K562 (cell line): Measurements from ENCODE around the gene PRKAA1. TPM values are rescaled to one million over a fixed set of nuclear protein-coding genes. Genes with fewer than 3 reads are reported as not detected.

Experiments used
- ATAC-seq: fragments of 200-7000 bp; cut with Tn5 transposase; 3 replicates; pipeline ENCODE4 v1.9.1; 2020; ENCODE audit warnings: moderate library complexity
- BruUV-seq: library from RNA; stranded (reverse); fragments of 400-500 nt; replicated peaks from 2 replicates; lab custom pipeline; 2021; lab: Mats Ljungman, UMichigan
- CTCF ChIA-PET: fragments of 300-600 bp; formaldehyde crosslinking; extraction: SDS; loops from one replicate; lab custom pipeline; 2021; ENCODE audit warnings: low intra/inter-chr PET ratio; lab: Yijun Ruan, JAX
- POLR2A ChIA-PET: fragments of 300-600, 350-650 bp; sonication (Branson Sonifier 250); formaldehyde crosslinking; extraction: SDS; loops from one replicate; lab custom pipeline; 2021; ENCODE audit warnings: antibody characterized with exemption, inconsistent platforms; lab: Yijun Ruan, JAX
- DNase-seq, 4 experiments: peaks; one replicate each; pipeline versions ENCODE4 v3.0.0 to v3.0.0-alpha.2; 2011 to 2018; ENCODE audit warnings: low spot score in 3 of 4, mixed read lengths in 3 of 4; ENCODE audit errors: extremely low read depth in 1 of 4
- FAIRE-seq: peaks from 2 replicates; lab custom pipeline; 2011; peaks lifted over from hg19 to GRCh38; lab: Jason Lieb, UNC
- H2AFZ ChIP-seq: 2 replicates; pipeline ENCODE4 v1.6.0; 2011; ENCODE audit warnings: low read depth, low read length, control low read depth, inconsistent platforms
- H3K27ac ChIP-seq: fragments of 200-600 bp; 3 replicates; pipeline ENCODE4 v1.8.0; 2011; ENCODE audit warnings: low read depth, mild to moderate bottlenecking, control low read depth, inconsistent platforms, low read length, moderate library complexity, mixed read lengths; ENCODE audit errors: extremely low read depth
- H3K27me3 ChIP-seq, 2 experiments: fragments of 300-600 bp in 1 of 2; 2 replicates in 1 of 2; 3 replicates in 1 of 2; pipeline versions ENCODE4 v1.6.0 to v1.8.0; 2011; ENCODE audit warnings: inconsistent platforms in 2 of 2, low read length in 2 of 2, mild to moderate bottlenecking in 1 of 2, mixed read lengths in 1 of 2, moderate library complexity in 1 of 2; ENCODE audit not compliant: control insufficient read depth in 2 of 2, insufficient read depth in 2 of 2
- H3K36me3 ChIP-seq: fragments of 300-600 bp; 3 replicates; pipeline ENCODE4 v1.8.0; 2011; ENCODE audit warnings: mild to moderate bottlenecking, low read length, inconsistent platforms; ENCODE audit not compliant: control insufficient read depth, insufficient read depth
- H3K4me1 ChIP-seq, 2 experiments: fragments of 200-600 bp in 1 of 2; replicated peaks in 1 of 2; 2 replicates in 1 of 2; 3 replicates in 1 of 2; pipeline versions ENCODE4 v1.5.1 to v1.8.0; 2011; ENCODE audit warnings: inconsistent platforms in 2 of 2, low read length in 2 of 2, mild to moderate bottlenecking in 1 of 2, mixed read lengths in 1 of 2, moderate library complexity in 1 of 2; ENCODE audit not compliant: control insufficient read depth in 2 of 2, insufficient read depth in 2 of 2
- H3K4me2 ChIP-seq: 2 replicates; pipeline ENCODE4 v1.6.1; 2011; ENCODE audit warnings: low read length, control low read depth, inconsistent platforms, mixed read lengths; ENCODE audit not compliant: insufficient read depth
- H3K4me3 ChIP-seq: fragments of 200-600 bp; sonication (generic), shearing (Covaris generic); 2 replicates; pipeline ENCODE4 v1.5.1; 2016; ENCODE audit warnings: control low read depth, inconsistent platforms
- H3K79me2 ChIP-seq: fragments of 200-600 bp; 3 replicates; pipeline ENCODE4 v1.8.0; 2011; ENCODE audit warnings: low read length, inconsistent platforms; ENCODE audit not compliant: control insufficient read depth, insufficient read depth
- H3K9ac ChIP-seq, 2 experiments: 2 replicates each; pipeline versions ENCODE4 v1.6.0 to v1.6.1; 2011; ENCODE audit warnings: low read depth in 2 of 2, low read length in 2 of 2, control low read depth in 1 of 2, inconsistent platforms in 1 of 2, mild to moderate bottlenecking in 1 of 2, mixed read lengths in 1 of 2; ENCODE audit not compliant: insufficient read depth in 1 of 2
- H3K9me1 ChIP-seq: one replicate; pipeline ENCODE4 v1.6.0; 2011; ENCODE audit warnings: inconsistent platforms, mild to moderate bottlenecking, low read length, moderate library complexity; ENCODE audit not compliant: control insufficient read depth, insufficient read depth
- H3K9me3 ChIP-seq: replicated peaks from 2 replicates; pipeline ENCODE4 v1.5.1; 2011; ENCODE audit warnings: low read depth, low read length, inconsistent platforms; ENCODE audit not compliant: control insufficient read depth, insufficient read depth
- H4K20me1 ChIP-seq: replicated peaks from 2 replicates; pipeline ENCODE4 v1.6.1; 2011; ENCODE audit warnings: low read length, inconsistent platforms, mixed read lengths; ENCODE audit not compliant: control insufficient read depth, insufficient read depth
- CBX2 ChIP-seq: fragments of 200-600 bp; sonication (generic); IDR thresholded peaks from one replicate; pipeline ENCODE4 v1.6.1; 2012; ENCODE audit warnings: mild to moderate bottlenecking, low read length, inconsistent platforms; ENCODE audit not compliant: insufficient read depth, poor library complexity, severe bottlenecking
- DNMT1 ChIP-seq: fragments of 450-650 bp; IDR thresholded peaks from 2 replicates; pipeline ENCODE4 v1.6.1; 2016; ENCODE audit warnings: antibody characterized with exemption, mild to moderate bottlenecking
- GTF2E2 ChIP-seq: fragments of 200-800 bp; sonication (Bioruptor generic); IDR thresholded peaks from 2 replicates; pipeline ENCODE4 v1.6.1; 2016; ENCODE audit warnings: missing genetic modification characterization, missing compliant biosample characterization
- JUN ChIP-seq, 2 experiments: sonication (generic) in 1 of 2; formaldehyde crosslinking in 1 of 2; IDR thresholded peaks; 2 replicates each; pipeline versions ENCODE4 v1.6.1 to v1.8.0; 2012 to 2022; ENCODE audit warnings: borderline replicate concordance in 2 of 2, mild to moderate bottlenecking in 2 of 2, improper control_type of control experiment in 1 of 2, low read depth in 1 of 2, low read length in 1 of 2, missing genetic modification reagents in 1 of 2
- MAFF ChIP-seq: IDR thresholded peaks from 2 replicates; pipeline ENCODE4 v1.6.1; 2012; ENCODE audit warnings: low read length, improper control_type of control experiment
- NFATC3 ChIP-seq: fragments of 450-650 bp; IDR thresholded peaks from 2 replicates; pipeline ENCODE4 v1.6.1; 2017; ENCODE audit warnings: mild to moderate bottlenecking
- PHF8 ChIP-seq: fragments of 200-600 bp; sonication (generic); IDR thresholded peaks from 2 replicates; pipeline ENCODE4 v1.6.1; 2012; ENCODE audit warnings: mixed run types, mild to moderate bottlenecking, inconsistent platforms, low read length, moderate library complexity, borderline replicate concordance
- POLR2AphosphoS5 ChIP-seq: IDR thresholded peaks from 2 replicates; pipeline ENCODE4 v1.6.1; 2011; ENCODE audit warnings: mild to moderate bottlenecking, low read depth, low read length, moderate library complexity; ENCODE audit not compliant: control insufficient read depth, insufficient read depth
- SLC30A9 ChIP-seq: fragments of 250-450 bp; sonication (Bioruptor Pico); IDR thresholded peaks from 2 replicates; pipeline ENCODE4 v1.8.0; 2022; ENCODE audit warnings: mild to moderate bottlenecking, moderate library complexity
- SNRNP70 ChIP-seq: fragments of 200-400 bp; formaldehyde crosslinking; optimal IDR thresholded peaks from 2 replicates; pipeline ENCODE3; 2017; ENCODE audit warnings: low read depth, low read length
- ZNF143 ChIP-seq: sonication (generic); formaldehyde crosslinking; IDR thresholded peaks from 2 replicates; pipeline ENCODE4 v1.9.0; 2022; ENCODE audit warnings: mild to moderate bottlenecking, missing genetic modification reagents
- ZNF785 ChIP-seq: fragments of 250-450 bp; sonication (Bioruptor Pico); IDR thresholded peaks from 2 replicates; pipeline ENCODE4 v1.4.0; 2020; ENCODE audit warnings: mild to moderate bottlenecking
- WGBS: fragments of 100-300 bp; shearing (Covaris generic); methylation state at CpG from one replicate; pipeline ENCODE4 v1.1.6; 2016; ENCODE audit warnings: low coverage, mixed read lengths; ENCODE audit not compliant: insufficient coverage; ENCODE audit errors: missing lambda C conversion rate; 5-methylcytosine and 5-hydroxymethylcytosine counted together
- in situ Hi-C: fragments of 300-500 bp; cut with MboI; formaldehyde crosslinking; loops from 4 replicates; pipeline ENCODE4 v1.15.0; 2018; ENCODE audit warnings: inconsistent platforms, mixed read lengths
- intact Hi-C: fragments of 100-400 bp; cut with micrococcal nuclease; formaldehyde crosslinking; loops from 2 replicates; pipeline ENCODE4 v1.14.2; 2022
- polyA plus RNA-seq, 8 experiments: library from polyadenylated mRNA; depleted of rRNA in 4 of 8; stranded (reverse) in 5 of 8; unstranded in 3 of 8; fragments of >200 nt; fragmentation: Nextera tagmentation in 2 of 8; fragmentation: Illumina TruSeq in 1 of 8; extraction: Ambion mirVana in 2 of 8; extraction: Trizol in 1 of 8; gene quantifications; 2 replicates each; pipeline versions ENCODE4 v1.2.1 to v1.2.3, GENCODE V29; 2011 to 2014; ENCODE audit warnings: inconsistent platforms in 1 of 8, missing spikeins in 1 of 8
- total RNA-seq, 7 experiments: library from RNA; depleted of rRNA in 6 of 7; stranded (reverse); fragments of >200 nt in 6 of 7; fragmentation: Illumina TruSeq in 2 of 7; extraction: Trizol in 2 of 7; gene quantifications; 2 replicates each; pipeline versions ENCODE4 v1.2.1 to v1.2.3, GENCODE V29; 2011 to 2021; ENCODE audit warnings: low replicate concordance in 1 of 7
- TF ChIP-seq, protein P1 (sequence below): IDR thresholded peaks from 2 replicates; pipeline ENCODE4 v1.6.1; 2011; ENCODE audit not compliant: insufficient read length; ENCODE audit errors: extremely low read depth
- TF ChIP-seq, protein P2 (sequence below): fragments of 250-450 bp; sonication (Bioruptor Pico); IDR thresholded peaks from 2 replicates; pipeline ENCODE4 v1.5.0; 2021; ENCODE audit warnings: mild to moderate bottlenecking, moderate library complexity

PRKAA1 gene
- total and polyA plus RNA-seq, 9 of the 15 experiments (the other 6 are each of a cell fraction or from before 2014, with no cell fraction given), result 24.5 to 84.0 (median 51.4) TPM

DNA sequence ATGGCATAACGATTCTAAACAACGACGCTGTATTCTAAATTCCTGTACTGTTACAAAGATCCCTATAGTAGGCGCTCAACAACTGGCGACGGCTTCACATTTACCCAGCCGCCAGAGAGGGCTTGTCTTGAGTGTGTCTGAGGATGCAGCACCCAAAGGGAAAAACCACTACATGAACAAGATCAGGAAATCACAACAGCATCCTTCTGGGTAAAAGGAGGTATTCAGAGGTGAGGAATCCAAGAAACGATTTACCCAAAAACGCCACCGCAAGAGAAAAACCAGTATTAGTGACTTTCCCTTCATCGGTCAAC is 43.1 kb downstream of the PRKAA1 start:
- FAIRE-seq (peak; percentile 85), ATAC-seq (peak; percentile 91), DNase-seq (peak; percentile 58 to 90 (median 72))
- intact Hi-C loops, result loop anchor here (1.0 to 2.0 kb wide), 3 partner anchors 48 to 124 kb away; partner anchors contain the start of gene RPL37
- H3K4me1 ChIP-seq, result peaks cover 9 to 12% of the 10 kb centered on the region in 2 experiments; a peak in 3 of 5 replicates
- no peaks in the 10 kb centered on the region for H3K9me3 ChIP-seq
- in situ Hi-C loops, result no loop called here
- H3K9ac ChIP-seq, result peak overlapping the region; percentile 79 to 94
- H3K4me3 ChIP-seq, result peak overlapping the region; percentile 68
- no peaks in the 10 kb centered on the region for H4K20me1 ChIP-seq
- H3K9me1 ChIP-seq, result no peaks in the 10 kb centered on the region
- H3K27me3 ChIP-seq, result no peaks in the 10 kb centered on the region
- peak overlapping the region; percentile 91 for H3K4me2 ChIP-seq
- peak overlapping the region; percentile 69 for H3K27ac ChIP-seq
- H3K36me3 ChIP-seq, result peaks cover 6% of the 10 kb centered on the region; the same call in 2 of the 3 replicates
- peaks cover 31% of the 10 kb centered on the region for H3K79me2 ChIP-seq
- under 1% methylated on average over 11 of the region's 11 CpGs for WGBS
- POLR2A ChIA-PET, result interaction anchor here (0.6 to 1.6 kb wide), 7 partner anchors 11 to 161 kb away, joined by 3 to 5 read pairs (median 5); partner anchors contain the start of gene RPL37
- BruUV-seq, result no TSS peak
- peak overlapping the region; percentile 80 for H2AFZ ChIP-seq
- CTCF ChIA-PET, result interaction anchor here (0.6 to 3.0 kb wide), 4 partner anchors 33 to 1160 kb away, joined by 3 to 25 read pairs (median 4); no protein-coding TSS in a partner anchor
- TF ChIP-seq MAFF (no peak), POLR2AphosphoS5 (no peak), ZNF143 (CRISPR knock-in tag) (no peak), PHF8 (no peak), DNMT1 (no peak), SNRNP70 (no peak), GTF2E2 (tag) (no peak), ZNF785 (CRISPR knock-in tag) (no peak), JUN (IDR thresholded peaks at IDR 0.05; ENCODE audit: borderline replicate concordance, low read depth, low read length) (no peak), JUN (CRISPR knock-in tag; IDR thresholded peaks at IDR 0.05; ENCODE audit: borderline replicate concordance) (no peak), SLC30A9 (no peak), CBX2 (no peak), NFATC3 (no peak)
- TF ChIP-seq, protein P1, sequence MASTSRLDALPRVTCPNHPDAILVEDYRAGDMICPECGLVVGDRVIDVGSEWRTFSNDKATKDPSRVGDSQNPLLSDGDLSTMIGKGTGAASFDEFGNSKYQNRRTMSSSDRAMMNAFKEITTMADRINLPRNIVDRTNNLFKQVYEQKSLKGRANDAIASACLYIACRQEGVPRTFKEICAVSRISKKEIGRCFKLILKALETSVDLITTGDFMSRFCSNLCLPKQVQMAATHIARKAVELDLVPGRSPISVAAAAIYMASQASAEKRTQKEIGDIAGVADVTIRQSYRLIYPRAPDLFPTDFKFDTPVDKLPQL, result no peak
- TF ChIP-seq, protein P2, sequence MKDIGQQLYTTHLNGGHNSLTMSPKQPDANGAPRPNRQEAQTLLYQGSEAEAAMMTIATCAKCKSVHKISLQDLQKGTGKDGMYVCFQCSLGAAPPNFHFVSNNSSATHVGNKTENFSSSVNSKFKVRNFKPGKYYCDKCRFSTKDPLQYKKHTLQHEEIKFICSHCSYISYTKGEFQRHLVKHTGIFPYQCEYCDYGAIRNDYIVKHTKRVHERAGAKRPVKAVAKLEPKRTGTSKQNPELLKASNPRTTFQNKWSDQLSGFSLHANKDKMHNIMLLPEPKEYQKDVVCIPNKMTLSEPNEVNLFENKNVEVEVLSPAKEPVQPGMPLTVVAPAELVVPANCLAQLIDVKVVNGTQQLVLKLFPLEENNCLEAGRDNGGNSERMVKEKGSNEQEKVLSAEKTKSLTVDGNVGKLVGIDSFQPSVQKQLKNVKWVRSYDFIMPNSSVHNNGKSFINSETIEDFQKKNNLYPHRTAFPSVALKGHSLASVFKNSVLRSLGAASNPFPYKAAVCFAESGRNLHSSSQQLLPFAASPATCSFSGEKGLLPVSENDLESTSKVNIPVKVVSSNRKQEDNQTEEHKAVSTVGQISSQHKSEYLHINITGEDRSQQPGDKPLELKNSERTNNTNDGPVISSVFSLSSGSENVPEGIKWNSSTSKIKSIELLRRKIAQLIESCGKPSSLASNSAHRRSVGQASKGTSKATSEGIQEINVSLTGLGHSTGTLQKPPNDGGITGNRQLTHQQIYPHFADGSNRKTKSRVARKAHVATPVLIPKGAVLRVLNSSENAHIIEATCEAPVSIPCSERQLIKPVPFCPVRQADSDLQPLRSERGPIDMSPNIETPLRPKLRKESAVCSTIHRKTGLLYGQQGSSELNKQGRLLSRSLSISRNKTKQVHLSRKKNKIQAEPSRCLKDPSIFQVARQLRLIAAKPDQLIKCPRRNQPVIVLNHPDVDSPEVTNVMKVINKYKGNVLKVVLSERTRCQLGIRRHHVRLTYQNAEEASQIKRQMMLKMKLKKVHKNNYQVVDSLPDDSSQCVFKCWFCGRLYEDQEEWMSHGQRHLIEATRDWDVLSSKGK (CRISPR knock-in tag), result no peak
